K562 (cell line): ENCODE measurements around the gene RPS23. TPM values are rescaled to one million over a fixed set of nuclear protein-coding genes. Genes with fewer than 3 reads are reported as not detected.
A peak's percentile ranks its signal among the peaks of the same experiment; 100 is the strongest.

Experiments
- ARNT ChIP-seq, 2 experiments: fragments of 450-650 bp; IDR thresholded peaks; 2 replicates each; pipeline ENCODE4 v1.6.1; 2016; ENCODE audit warnings: mild to moderate bottlenecking in 1 of 2
- GTF2A2 ChIP-seq: IDR thresholded peaks from 2 replicates; pipeline ENCODE4 v1.6.1; 2016; ENCODE audit warnings: mild to moderate bottlenecking, missing genetic modification characterization, missing compliant biosample characterization
- HCFC1 ChIP-seq: IDR thresholded peaks from 2 replicates; pipeline ENCODE4 v1.6.1; 2012; ENCODE audit warnings: low read depth, low read length, improper control_type of control experiment
- JUND ChIP-seq, 2 experiments: IDR thresholded peaks; 2 replicates in 1 of 2; 3 replicates in 1 of 2; pipeline ENCODE4 v1.6.1; 2011; ENCODE audit warnings: borderline replicate concordance in 2 of 2, low read depth in 2 of 2, low read length in 2 of 2, improper control_type of control experiment in 1 of 2, missing biosample characterization in 1 of 2, missing genetic modification characterization in 1 of 2, missing genetic modification reagents in 1 of 2
- L3MBTL2 ChIP-seq: fragments of 450-650 bp; IDR thresholded peaks from 2 replicates; pipeline ENCODE4 v1.6.1; 2016; ENCODE audit warnings: mild to moderate bottlenecking, moderate library complexity
- NCOA1 ChIP-seq: fragments of 450-650 bp; IDR thresholded peaks from 2 replicates; pipeline ENCODE4 v1.6.1; 2016; ENCODE audit warnings: low read depth
- PCBP2 ChIP-seq: fragments of 200-400 bp; formaldehyde crosslinking; IDR thresholded peaks from 2 replicates; pipeline ENCODE4 v1.6.1; 2018; ENCODE audit warnings: low read length, low read depth, mild to moderate bottlenecking, moderate library complexity; ENCODE audit not compliant: poor library complexity, severe bottlenecking
- RNF2 ChIP-seq: sonication (generic); IDR thresholded peaks from 2 replicates; pipeline ENCODE4 v1.6.1; 2016
- ZNF197 ChIP-seq: fragments of 200-800 bp; sonication (Bioruptor generic); IDR thresholded peaks from 2 replicates; pipeline ENCODE4 v1.6.1; 2016; ENCODE audit warnings: low read depth, missing genetic modification characterization, missing compliant biosample characterization
- polyA plus RNA-seq, 8 experiments: library from polyadenylated mRNA; depleted of rRNA in 4 of 8; stranded (reverse) in 5 of 8; unstranded in 3 of 8; fragments of >200 nt; fragmentation: Nextera tagmentation in 2 of 8; fragmentation: Illumina TruSeq in 1 of 8; extraction: Ambion mirVana in 2 of 8; extraction: Trizol in 1 of 8; gene quantifications; 2 replicates each; pipeline versions ENCODE4 v1.2.1 to v1.2.3, GENCODE V29; 2011 to 2014; ENCODE audit warnings: inconsistent platforms in 1 of 8, missing spikeins in 1 of 8
- total RNA-seq, 7 experiments: library from RNA; depleted of rRNA in 6 of 7; stranded (reverse); fragments of >200 nt in 6 of 7; fragmentation: Illumina TruSeq in 2 of 7; extraction: Trizol in 2 of 7; gene quantifications; 2 replicates each; pipeline versions ENCODE4 v1.2.1 to v1.2.3, GENCODE V29; 2011 to 2021; ENCODE audit warnings: low replicate concordance in 1 of 7
- TF ChIP-seq, protein P1 (sequence below), 3 experiments: fragments of 200-800 bp in 1 of 3; fragments of 250-450 bp in 1 of 3; fragments of 450-650 bp in 1 of 3; sonication (Bioruptor Pico) in 1 of 3; sonication (Bioruptor generic) in 1 of 3; formaldehyde crosslinking in 1 of 3; IDR thresholded peaks; 2 replicates each; pipeline versions ENCODE4 v1.6.1 to v1.8.0; 2016 to 2022; ENCODE audit warnings: mild to moderate bottlenecking in 2 of 3, missing genetic modification characterization in 2 of 3, missing compliant biosample characterization in 1 of 3, moderate library complexity in 1 of 3
- TF ChIP-seq, protein P2 (sequence below): sonication (generic); formaldehyde crosslinking; IDR thresholded peaks from 2 replicates; pipeline ENCODE4 v1.4.0; 2020; ENCODE audit warnings: mild to moderate bottlenecking, missing genetic modification reagents
- TF ChIP-seq, protein P3 (sequence below): sonication (generic); formaldehyde crosslinking; IDR thresholded peaks from 2 replicates; pipeline ENCODE4 v1.8.0; 2022; ENCODE audit warnings: mild to moderate bottlenecking, missing genetic modification reagents, borderline replicate concordance
- TF ChIP-seq, protein P4 (sequence below), 2 experiments: IDR thresholded peaks; 2 replicates each; pipeline ENCODE4 v1.6.1; 2012; ENCODE audit warnings: improper control_type of control experiment in 2 of 2, low read depth in 2 of 2, low read length in 2 of 2, borderline replicate concordance in 1 of 2
- TF ChIP-seq, protein P5 (sequence below): sonication (generic); formaldehyde crosslinking; IDR thresholded peaks from 2 replicates; pipeline ENCODE4 v1.8.0; 2022; ENCODE audit warnings: missing genetic modification reagents, mild to moderate bottlenecking, moderate library complexity, borderline replicate concordance

RPS23 gene
- total and polyA plus RNA-seq, 9 of the 15 experiments (the other 6 are each of a cell fraction or from before 2014, with no cell fraction given), result 3,252 to 10,689 (median 6,302) TPM

DNA sequence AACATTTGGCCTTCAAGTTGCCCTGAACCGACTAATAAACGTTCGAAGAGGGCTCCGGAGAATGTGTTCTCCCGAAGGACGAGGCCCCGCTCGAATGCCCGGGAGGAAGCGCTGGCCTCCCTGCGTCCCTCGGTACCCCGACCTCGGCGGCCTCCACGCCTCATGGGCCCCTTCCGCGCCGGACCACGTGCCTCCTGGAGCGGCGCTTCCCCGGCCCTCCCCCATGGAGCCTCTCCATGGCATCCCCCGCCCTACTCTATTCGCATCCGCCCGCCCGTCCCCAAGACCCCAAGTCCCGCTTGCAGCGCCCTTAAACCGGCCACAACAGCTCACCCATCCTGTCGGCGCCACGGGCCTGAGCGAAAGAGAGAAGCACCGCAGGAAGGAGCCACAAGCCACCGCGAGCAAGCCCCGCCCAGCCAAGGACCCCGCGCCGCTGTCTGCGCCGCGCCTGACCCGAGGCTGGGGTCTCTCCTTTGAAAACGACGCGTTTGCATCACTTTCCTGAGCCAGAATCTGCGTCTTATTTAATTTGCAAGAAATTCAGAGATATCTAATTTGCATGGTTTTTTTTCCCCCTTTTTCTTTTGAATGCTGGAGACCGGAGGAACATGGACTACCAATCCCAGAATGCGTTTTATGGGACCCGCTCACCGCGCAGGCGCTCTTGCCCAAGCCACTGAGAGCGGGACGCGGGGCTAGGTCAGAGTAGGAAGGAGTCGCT is at the start of gene RPS23 (continued):
- TF ChIP-seq, protein P1, sequence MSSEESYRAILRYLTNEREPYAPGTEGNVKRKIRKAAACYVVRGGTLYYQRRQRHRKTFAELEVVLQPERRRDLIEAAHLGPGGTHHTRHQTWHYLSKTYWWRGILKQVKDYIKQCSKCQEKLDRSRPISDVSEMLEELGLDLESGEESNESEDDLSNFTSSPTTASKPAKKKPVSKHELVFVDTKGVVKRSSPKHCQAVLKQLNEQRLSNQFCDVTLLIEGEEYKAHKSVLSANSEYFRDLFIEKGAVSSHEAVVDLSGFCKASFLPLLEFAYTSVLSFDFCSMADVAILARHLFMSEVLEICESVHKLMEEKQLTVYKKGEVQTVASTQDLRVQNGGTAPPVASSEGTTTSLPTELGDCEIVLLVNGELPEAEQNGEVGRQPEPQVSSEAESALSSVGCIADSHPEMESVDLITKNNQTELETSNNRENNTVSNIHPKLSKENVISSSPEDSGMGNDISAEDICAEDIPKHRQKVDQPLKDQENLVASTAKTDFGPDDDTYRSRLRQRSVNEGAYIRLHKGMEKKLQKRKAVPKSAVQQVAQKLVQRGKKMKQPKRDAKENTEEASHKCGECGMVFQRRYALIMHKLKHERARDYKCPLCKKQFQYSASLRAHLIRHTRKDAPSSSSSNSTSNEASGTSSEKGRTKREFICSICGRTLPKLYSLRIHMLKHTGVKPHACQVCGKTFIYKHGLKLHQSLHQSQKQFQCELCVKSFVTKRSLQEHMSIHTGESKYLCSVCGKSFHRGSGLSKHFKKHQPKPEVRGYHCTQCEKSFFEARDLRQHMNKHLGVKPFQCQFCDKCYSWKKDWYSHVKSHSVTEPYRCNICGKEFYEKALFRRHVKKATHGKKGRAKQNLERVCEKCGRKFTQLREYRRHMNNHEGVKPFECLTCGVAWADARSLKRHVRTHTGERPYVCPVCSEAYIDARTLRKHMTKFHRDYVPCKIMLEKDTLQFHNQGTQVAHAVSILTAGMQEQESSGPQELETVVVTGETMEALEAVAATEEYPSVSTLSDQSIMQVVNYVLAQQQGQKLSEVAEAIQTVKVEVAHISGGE (CRISPR knock-in tag; IDR thresholded peaks at IDR 0.05), result peak in 1 of 3 experiments; percentile 72; a peak in 2 of 6 replicates
- no peak for TF ChIP-seq NCOA1
- TF ChIP-seq RNF2, result peak; percentile 36; the same call in 1 of the 2 replicates
- TF ChIP-seq, protein P2, sequence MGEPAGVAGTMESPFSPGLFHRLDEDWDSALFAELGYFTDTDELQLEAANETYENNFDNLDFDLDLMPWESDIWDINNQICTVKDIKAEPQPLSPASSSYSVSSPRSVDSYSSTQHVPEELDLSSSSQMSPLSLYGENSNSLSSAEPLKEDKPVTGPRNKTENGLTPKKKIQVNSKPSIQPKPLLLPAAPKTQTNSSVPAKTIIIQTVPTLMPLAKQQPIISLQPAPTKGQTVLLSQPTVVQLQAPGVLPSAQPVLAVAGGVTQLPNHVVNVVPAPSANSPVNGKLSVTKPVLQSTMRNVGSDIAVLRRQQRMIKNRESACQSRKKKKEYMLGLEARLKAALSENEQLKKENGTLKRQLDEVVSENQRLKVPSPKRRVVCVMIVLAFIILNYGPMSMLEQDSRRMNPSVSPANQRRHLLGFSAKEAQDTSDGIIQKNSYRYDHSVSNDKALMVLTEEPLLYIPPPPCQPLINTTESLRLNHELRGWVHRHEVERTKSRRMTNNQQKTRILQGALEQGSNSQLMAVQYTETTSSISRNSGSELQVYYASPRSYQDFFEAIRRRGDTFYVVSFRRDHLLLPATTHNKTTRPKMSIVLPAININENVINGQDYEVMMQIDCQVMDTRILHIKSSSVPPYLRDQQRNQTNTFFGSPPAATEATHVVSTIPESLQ (CRISPR knock-in tag), result no peak; the same call in 1 of the 2 replicates
- TF ChIP-seq HCFC1, result peak; percentile 75
- TF ChIP-seq JUND (IDR thresholded peaks at IDR 0.05; ENCODE audit: borderline replicate concordance, low read depth, low read length), result peak; percentile 2; the same call in 1 of the 2 replicates
- peak; percentile 33; the same call in 1 of the 3 replicates for TF ChIP-seq JUND (tag; IDR thresholded peaks at IDR 0.05; ENCODE audit: borderline replicate concordance, low read depth, low read length)
- TF ChIP-seq, protein P3, sequence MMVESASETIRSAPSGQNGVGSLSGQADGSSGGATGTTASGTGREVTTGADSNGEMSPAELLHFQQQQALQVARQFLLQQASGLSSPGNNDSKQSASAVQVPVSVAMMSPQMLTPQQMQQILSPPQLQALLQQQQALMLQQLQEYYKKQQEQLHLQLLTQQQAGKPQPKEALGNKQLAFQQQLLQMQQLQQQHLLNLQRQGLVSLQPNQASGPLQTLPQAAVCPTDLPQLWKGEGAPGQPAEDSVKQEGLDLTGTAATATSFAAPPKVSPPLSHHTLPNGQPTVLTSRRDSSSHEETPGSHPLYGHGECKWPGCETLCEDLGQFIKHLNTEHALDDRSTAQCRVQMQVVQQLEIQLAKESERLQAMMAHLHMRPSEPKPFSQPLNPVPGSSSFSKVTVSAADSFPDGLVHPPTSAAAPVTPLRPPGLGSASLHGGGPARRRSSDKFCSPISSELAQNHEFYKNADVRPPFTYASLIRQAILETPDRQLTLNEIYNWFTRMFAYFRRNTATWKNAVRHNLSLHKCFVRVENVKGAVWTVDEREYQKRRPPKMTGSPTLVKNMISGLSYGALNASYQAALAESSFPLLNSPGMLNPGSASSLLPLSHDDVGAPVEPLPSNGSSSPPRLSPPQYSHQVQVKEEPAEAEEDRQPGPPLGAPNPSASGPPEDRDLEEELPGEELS (CRISPR knock-in tag), result 0 out of 2 replicates have a peak, but pooled peaks have one; percentile 23
- peak in 1 of 2 experiments; percentile 45; a peak in 1 of 4 replicates for TF ChIP-seq ARNT (IDR thresholded peaks at IDR 0.05)
- TF ChIP-seq ZNF197 (CRISPR knock-in tag), result peak; percentile 74
- no peak for TF ChIP-seq GTF2A2
- TF ChIP-seq, protein P4, sequence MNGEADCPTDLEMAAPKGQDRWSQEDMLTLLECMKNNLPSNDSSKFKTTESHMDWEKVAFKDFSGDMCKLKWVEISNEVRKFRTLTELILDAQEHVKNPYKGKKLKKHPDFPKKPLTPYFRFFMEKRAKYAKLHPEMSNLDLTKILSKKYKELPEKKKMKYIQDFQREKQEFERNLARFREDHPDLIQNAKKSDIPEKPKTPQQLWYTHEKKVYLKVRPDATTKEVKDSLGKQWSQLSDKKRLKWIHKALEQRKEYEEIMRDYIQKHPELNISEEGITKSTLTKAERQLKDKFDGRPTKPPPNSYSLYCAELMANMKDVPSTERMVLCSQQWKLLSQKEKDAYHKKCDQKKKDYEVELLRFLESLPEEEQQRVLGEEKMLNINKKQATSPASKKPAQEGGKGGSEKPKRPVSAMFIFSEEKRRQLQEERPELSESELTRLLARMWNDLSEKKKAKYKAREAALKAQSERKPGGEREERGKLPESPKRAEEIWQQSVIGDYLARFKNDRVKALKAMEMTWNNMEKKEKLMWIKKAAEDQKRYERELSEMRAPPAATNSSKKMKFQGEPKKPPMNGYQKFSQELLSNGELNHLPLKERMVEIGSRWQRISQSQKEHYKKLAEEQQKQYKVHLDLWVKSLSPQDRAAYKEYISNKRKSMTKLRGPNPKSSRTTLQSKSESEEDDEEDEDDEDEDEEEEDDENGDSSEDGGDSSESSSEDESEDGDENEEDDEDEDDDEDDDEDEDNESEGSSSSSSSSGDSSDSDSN (IDR thresholded peaks at IDR 0.05; ENCODE audit: borderline replicate concordance in 1 of 2, low read depth in 2 of 2, low read length in 2 of 2), result no peak
- TF ChIP-seq, protein P5, sequence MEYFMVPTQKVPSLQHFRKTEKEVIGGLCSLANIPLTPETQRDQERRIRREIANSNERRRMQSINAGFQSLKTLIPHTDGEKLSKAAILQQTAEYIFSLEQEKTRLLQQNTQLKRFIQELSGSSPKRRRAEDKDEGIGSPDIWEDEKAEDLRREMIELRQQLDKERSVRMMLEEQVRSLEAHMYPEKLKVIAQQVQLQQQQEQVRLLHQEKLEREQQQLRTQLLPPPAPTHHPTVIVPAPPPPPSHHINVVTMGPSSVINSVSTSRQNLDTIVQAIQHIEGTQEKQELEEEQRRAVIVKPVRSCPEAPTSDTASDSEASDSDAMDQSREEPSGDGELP, result peak; percentile 62; the same call in 1 of the 2 replicates
- TF ChIP-seq PCBP2, result no peak
- TF ChIP-seq L3MBTL2, result peak; percentile 86
